HG03097 (cell line): ENCODE data around the gene LCP2.

Source experiments
- ATAC-seq: cut with Tn5 transposase; IDR thresholded peaks from one replicate; pipeline ENCODE4 v1.9.1; 2021; ENCODE audit not compliant: unreplicated experiment, low FRiP score

The LCP2 gene

DNA sequence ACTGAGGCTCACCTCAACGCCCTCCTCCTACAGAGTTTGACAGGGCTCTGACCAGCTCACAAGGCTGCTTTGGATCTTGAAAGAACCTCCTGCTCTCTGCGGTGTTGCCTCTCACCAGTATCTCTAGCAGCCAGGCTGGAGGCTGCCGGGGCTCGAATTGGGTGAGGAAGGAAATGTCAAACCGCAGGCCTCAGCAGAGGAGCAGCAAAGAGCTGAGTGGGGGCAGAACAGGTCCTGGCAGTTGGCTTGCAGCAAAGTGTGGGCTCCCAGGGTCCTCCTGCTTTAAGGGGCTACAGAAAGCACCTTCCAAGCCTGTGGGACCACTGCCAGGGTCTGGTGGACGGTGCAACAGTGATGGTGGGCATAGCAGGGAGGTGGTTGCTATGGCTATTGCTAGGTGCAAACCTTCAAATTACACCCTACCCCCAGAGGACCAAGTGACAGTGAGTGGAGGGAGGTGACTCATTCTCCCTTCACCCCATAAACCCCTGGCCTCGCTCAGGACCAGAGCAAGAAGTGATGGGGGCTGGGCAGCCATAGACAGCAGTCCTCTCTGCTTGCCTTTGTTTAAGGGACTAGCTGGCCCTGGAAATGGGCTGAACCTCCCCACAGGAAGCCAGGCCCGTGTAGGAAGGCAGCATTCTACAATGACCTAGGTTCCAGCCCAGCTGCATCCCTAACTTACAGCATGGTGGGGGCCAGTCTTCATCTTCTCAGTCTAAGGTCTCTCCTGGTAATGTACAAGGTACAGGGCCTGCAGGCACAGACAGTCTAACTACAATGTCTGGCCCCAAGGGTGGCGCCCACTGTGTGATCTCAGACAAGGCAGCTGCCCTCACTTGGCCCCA, 18.7 kb downstream of the LCP2 start:
- peak; percentile 87 for ATAC-seq

DNA sequence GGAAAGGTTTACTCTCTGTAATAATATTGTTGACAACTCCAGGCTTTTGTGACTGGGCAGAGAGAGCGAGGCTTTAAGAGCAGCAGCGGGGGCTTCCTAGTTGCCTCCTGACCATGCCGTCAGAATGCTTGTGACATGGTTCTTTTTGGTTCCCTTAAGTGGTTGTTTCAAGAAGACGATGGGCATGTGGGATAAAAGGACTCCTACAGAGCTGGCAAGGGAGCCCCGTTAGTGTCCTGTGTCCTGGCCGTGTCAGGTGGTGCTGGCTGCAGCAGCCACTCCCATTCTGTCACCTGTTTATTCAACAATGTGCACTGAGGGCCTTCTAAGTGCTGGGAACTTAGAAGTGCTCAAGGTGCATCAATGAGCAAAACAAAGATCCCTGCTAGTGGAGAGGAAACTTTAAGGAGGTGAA, 19.7 kb downstream of the LCP2 start:
- no peak for ATAC-seq

DNA sequence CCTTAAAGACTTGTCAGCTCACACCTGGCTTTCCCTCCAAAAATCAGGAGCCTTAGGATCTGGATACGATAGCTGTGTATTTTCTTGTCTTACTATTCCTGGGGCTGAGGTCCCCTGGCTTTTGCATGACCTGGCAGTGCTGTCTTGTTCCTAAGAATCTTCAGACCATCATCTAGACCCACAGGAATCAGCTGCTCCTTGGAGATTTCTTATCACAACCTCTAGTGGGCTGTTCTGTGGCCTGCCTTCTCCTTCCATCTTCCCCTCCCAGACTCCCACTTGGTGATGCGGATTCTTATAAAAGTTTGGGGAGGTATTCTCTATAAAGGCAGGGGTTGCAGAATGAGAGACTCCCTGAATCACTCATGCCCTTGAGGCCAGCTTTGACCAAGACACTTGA, 21.4 kb downstream of the LCP2 start:
- no peak for ATAC-seq

DNA sequence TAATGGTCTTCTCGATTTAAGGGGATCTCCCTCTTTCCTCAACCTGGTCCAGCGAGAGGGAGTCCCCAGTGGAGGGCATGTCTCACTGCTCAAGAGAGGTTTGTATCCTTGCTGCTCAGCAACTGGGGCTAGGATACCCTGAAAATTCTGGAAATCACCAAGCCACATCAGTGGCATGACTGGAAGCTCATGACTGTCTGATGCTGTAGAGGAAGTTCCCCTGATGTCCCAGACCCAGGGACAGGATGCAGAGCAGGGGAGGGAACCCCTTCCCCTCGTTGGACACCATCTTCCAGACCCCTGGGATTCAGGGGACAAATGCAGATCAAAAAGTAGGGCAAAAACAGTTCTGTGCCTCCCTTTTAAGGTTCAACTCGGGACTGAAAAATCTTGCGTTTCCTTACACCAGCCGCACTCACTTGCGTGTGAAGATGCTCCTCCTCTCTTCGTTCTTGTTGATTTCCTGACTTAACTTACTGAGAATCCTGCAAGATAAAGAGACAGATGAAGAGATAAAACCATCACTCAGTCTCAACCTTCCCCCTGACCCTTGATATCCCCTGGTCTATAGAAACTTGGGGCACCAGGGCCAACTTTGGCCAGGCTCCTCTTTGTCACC, 22.1 kb downstream of the LCP2 start:
- ATAC-seq = no peak

DNA sequence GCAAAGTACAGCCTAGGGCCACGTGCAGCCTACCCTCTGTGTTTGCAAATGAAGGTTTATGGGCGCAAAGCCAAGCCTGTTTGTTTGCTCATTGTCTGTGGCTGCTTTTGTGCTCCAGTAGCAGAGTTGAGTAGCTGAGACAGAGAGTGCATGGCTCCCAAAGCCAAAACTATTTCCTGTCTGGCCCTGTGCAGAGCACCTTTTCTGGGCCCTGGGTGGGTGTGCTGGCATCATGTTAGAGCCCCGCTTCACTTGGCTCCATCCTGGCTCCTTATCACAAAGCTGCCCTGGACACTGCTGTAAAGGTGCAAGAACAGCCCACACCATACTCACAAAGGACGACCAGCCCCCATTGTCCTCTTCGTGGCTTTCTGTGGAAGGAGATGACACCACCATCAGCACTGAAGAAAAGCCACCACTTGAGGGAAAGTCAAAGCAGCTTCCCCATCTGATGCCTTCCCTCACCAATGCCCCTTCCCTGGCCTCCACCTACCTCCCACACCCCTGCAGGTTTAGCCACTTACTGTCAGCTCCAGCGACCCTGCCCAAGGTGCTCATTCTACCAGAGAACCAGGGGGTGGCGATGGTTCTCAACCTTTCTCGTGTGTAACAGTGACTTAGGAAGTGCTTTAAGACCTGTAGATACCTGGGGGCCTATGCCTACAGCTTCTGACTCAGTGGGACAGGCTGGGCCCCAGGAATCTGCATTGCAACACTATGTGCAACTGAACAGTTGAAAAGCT, 23.4 kb downstream of the LCP2 start:
- no peak for ATAC-seq

DNA sequence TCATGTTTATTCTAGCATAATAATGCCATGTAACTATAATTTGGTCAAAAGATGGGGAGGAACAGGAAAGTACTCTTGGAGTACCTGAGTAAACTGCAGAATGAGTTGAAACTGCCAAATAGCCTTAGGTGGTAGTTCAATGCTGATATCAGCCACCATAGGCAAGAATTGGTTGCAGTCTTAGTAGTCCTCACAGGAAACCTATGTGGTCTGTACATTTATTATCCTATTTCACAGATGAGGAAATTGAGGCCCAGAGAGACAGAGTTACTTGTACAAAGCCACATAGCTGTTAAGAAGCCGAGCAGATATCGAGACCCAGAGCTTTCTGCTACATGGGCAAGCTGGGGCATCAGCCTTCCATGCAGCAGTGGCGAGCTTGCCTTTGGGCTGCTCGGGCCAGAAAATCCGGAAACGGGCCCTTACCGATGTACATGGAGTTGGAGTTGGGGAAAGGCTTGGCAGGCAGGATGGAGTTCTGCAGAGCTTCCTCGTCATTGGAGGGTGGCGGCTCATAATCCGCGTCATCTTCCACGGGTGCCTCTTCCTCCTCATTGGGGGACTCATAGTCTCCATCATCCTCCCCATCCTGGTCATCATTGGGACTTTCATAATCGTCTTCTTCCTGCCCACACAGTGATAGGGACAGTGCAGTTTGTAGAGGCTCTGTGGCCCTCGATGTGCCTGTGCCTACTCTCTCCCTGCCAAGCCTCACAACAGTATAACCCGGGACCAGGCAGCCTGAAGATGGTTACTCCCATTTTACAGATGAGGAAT, 27.1 kb downstream of the LCP2 start:
- ATAC-seq = no peak

DNA sequence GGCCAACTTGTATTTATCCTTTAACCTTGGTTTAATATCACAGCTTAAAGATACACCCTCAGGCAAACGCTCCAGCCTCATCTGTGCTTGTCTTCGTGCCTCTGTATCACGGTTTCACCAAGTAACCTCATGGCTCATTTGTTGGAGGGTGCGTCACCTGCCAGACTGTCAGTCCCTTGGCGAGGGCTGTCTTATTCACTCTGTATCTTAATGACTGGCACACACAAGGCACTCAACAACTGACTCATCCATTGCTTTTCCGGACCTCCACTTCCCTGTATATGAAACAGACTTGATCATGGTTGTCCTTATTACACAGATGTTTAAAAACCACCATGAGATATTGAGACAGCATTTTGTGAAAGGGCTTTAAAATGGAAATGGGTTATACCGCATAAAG, 28.0 kb downstream of the LCP2 start:
- no peak for ATAC-seq

DNA sequence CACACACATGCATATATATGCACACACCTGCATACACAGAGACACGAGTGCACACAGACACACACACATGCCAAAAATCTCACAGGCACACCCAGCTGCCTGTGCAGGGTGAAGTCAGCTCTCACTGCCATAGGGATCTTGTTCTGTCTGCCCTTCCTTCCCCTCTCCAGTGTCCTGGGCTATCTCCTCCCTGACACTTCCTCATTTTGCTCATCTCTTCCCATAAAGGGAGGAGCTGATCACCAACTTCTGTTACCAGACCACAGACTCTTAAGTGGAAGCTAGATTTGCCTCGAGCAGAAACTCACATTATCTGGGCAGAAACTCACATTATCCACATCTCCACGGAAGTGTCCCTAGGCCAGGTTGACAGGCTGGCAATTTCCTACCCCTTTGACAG, 28.7 kb downstream of the LCP2 start:
- no peak for ATAC-seq

DNA sequence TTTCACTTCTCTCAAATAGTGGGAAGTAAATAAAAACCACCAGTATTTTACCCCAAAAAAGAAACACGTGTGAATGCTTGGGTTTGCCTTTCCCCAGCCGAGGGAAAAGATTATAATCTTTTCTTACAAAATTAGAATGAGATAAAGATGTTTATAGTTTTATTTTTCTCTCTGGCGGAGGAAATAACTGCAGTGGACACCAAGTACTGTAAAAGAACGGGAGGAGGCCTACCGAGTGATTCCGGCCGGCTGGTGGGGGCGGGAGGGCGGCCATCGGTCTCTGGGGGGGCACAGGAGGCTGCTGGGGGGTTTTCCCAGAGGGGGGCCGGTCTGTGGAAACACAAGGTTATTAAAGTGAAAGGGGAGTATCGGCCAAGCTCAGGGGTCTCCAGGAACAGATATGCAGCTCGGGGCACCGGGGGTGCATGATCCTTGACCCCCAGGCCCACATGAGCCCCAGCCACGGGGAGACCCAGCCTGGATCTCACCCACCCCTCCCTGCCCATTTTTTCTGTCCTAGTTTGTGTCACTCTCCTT, 29.4 kb downstream of the LCP2 start:
- ATAC-seq = no peak

DNA sequence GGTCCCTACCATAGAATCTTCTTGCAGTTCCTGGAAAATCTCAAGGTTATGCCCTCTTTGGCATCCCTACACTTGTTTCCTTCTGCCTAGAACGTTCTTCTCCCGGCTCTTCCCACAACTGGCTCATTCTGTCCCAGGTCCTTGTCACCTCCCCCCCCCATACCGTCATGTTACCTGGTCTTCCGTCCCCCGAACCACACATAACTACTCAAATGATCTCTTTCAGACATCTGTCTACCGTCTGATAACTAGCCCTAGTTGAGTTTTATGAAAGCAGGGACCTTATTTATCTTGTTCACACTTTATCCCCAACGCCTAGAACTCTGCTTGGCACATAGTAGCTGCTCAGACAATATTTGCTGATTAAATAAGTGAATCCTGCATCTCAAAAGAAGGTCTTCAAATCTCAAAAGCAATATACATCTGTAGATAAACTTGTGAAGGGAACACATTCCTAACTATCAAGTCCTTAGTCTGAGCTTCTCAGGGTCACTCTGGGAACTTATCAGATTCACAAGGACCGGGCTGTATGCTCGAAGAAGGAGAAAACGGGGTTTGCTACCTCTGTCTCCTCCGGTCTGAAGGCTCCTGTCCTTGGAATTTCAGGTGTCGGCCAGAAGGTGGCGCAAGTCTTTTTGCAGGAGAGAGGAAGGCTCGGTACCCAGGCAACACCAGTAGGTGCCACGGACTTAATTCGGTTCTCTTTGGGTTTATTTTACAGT, 30.0 kb downstream of the LCP2 start:
- ATAC-seq = peak; percentile 77

DNA sequence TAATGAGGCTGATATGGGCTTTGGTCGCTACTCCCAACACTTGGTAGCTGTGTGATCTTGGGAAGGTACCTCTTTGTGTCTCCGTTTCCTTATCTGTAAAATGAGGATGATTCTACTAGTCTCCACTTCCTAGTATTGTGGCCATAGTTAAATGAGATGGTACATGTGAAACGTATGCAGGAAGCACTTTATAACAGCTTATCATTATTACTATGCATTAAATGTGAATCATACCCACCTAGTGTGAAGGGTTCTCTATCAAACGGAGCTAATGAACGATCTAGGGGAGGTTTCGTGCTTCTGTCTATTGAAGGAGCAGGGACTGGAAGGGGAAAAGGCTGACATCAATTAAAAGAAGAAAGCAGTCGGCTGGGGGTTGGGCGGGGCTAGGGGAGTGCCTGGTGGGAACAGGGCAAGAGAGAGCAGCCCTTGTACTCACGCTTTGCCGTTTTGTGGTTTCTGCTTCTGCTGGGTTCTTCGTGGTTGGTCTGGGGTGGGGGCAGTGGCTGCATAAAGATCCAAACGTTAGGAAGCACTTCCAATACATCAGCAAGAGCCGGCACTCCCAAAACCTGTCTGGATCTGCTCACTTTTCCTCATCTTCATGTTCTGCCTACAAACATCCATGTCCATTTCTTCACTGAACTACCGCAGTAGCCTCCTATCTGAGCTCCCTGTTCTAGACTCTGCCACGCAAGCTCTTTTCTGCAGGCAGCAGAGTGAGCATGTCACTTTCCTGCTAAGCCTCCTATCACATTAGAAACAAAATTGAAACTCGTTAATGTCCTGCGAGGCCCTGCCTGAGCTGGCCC, 30.8 kb downstream of the LCP2 start:
- no peak for ATAC-seq

DNA sequence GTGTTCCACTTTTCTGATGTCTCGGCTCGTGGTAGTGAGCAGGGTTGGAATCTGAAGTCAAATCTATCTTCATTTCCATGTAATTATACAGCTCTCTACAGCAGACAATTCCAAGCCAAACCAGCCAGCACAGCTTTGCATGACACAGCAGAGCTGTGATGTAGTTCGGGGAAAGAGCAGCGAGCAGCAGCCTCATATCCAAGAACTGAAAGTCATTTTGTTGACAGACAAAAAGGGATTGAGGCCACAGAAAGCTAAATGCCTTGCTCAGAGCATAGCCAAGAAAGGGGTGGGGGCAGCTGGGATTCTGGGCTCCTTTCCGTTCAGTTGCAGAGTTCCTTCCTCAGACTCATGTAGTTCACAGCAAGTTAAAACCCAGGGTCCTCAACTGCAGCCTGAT, 32.1 kb downstream of the LCP2 start:
- ATAC-seq = no peak

DNA sequence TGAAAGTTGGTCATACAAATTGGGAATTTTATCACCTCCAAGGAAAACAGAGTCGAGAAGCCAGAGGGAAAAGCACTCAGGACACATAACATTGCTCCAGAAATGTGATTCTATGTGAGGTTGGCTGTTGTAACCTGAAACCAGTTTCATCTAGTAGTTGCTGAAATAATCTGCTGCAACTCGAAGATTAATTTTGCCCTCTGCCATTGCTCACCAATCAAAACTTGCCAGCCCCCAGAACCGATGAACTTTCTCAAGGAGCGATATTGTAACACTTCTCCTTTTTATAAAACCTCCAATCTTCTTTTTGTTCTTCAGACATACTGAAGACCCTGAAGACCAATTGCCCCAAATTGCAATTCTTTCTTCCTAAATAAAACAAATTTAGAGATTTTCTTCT, 33.7 kb downstream of the LCP2 start:
- no peak for ATAC-seq

DNA sequence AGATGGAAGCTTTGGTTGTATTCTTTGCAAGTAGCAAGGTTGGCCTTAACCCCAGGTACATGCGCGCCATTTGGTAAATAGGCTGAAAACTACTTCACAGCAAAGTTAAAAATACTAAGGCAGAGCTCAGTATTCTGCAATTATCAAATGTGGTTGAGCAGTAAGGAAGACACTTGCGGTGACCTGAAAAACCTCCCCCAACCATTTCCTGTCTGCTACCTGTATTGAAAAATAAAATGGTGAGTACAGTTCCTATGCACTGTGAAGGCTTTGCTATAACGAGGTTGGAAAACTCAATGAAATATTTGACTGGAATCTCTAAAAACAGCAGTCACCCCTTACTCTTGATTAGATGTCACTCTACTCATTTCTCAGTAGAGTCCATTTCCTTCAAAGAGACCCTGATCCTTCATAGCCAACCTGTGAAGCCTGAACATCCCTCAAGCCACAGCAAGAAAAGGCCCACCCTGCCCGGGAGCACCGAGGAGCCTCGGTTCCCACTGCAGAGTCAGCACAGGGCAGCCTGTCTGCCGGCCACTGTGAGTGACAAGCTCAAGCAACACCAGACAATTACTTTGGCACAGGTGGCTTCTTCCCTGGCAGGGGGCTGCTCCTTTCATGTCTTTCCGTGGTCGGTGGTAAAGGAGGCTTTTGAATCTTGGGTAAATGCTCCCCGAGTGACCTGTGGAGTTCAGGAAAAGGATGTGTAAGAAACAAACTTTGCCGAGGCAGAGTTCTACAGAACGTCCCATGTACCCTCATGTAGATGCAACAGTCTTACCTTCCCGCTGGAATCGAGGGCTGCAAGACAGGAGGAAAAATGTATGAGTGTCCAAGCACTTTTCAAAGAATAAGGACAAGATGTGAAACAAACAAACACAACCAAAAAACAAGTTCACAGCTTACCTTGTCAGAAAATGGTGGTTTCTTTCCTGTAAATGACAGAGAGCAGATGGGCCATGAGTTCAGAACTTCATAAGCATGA, 35.2 kb downstream of the LCP2 start:
- no peak for ATAC-seq

DNA sequence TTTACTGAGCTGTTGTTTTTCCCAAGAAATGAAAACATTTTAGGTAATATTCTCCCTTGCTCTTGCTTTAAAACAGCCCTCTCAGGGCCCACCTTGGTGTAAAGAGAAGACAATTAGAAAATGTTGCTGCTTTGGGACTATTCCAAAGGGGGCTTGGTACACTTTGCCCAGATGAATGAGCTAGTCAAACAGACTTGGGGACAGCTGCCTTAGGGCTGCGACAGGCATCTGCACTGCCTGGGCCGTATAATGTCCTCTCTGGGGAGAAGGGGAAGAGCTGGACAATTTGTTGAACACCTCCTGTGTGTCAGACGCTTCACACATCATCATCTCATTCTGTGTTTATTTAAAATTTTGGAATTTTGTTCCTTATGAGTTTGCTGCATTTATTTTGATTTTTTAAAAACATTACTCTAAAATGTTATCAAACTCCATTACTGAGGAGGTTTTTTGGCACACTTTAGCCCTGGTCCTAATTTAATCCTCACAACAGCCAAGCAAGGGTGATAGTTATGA, 36.0 kb downstream of the LCP2 start:
- ATAC-seq = no peak

DNA sequence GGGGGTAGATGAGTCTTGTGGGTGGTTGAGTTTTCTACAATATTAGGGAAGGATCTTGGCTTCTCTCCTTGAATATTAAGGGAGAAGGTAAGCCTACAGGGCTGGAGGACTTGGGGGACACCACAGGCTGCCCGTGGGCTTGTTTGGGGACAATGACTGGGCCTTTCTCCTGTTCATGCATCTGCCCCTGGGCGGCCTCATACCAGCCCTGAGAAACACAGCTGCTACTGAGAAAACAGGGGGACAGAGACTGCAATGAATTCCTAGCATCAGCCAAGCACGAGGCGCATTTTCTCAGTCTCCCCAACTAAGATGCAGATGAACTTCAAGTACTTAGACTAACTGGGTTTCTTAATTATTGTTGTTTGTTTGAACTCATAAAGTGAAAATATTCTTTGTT, 40.2 kb downstream of the LCP2 start:
- ATAC-seq = no peak

DNA sequence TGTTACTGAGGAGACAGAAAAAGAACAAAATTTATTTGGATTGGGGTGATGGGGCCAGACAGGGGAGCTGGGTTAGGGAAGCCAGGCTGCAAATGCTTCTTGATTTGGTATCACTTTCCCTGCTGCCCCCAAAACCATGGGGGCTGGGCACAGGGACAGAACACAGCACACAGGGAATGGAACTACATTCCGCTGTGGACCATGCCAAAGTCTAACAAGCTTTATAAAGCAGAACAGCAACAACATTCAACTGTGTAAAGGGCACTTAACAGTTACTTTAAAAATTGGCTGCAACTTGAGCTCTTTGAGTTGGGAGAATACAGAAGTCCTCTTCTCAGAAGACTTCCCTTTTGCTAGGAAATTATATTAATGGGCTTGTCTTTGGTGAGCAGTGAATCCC, 41.0 kb downstream of the LCP2 start:
- no peak for ATAC-seq

DNA sequence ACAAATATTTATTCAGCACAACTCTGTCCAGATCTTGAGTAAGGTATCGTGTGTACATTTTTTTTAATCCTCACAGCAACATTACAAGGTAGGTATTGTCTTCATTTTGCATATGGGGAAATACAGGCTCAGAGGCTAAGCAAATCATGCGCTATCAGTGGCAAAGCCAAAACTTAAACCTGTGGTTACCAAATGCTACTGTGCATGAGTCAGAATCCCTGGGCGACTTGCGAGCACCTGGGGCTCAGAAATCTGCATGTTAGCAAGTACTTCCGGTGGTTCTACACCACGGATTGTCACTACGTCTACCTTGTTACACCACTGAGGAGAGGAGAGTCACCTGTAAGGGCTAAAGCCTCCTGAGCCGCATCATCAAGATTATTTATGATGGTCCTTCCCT, 43.5 kb downstream of the LCP2 start:
- ATAC-seq = peak; percentile 68
